Measurements from ENCODE around the gene PDGFRB.

- no peak for TF ChIP-seq CTCF (optimal IDR thresholded peaks at IDR 0.05 in 1 of 3, IDR thresholded peaks at IDR 0.05 in 1 of 3, conservative IDR thresholded peaks at IDR 0.05 in 1 of 3; ENCODE audit: extremely low read depth in 1 of 3, insufficient read depth in 2 of 3, low read length in 3 of 3)
- no peak for TF ChIP-seq EZH2 (IDR thresholded peaks at IDR 0.05; ENCODE audit: low read length)
Observed at GRCh38 chr5:150156540-150156939, 895 bp upstream of the PDGFRB start.
